ENCODE data around the gene LBR. TPM values are rescaled to one million over a fixed set of nuclear protein-coding genes. Genes with fewer than 3 reads are reported as not detected.
A peak's percentile ranks its signal among the peaks of the same experiment; 100 is the strongest.

LBR gene
- total and polyA plus RNA-seq, 11 donors = 4.3 to 37.8 (median 8.2) TPM

DNA sequence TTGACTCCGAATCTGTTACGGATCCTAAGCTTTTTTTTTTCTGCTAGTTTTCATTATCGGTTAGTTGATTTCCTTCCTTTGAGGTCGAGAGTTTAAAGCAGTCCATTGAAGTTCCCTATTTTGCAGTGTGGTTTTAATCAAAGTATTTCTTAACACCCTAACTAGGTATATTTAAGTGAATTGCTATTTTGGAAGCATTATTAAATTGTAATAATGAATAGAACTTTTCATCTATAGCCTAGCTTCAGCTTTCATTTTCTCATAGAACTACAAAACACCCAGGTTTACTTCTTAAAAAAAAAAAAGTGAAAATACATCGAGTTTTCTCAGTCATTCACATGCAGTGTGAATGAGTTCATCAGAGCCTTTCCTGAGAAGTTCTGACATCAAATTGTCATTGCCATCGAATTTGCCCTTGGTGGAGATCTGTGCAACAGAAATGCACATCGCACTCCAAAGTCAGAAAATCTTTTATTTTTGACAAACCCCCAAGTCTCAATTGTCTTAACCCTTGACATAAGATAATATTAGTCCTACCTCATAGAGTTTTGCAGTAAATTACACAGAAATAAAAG lies 1.1 kb upstream of the LBR start:
- 21 to 28% (median 23%) methylated on average over 7 of the region's 7 CpGs for WGBS, 4 donors
- intact Hi-C loops (cut with DNase I) = no loop called here
- Histone ChIP-seq H3K4me3 (peak overlapping the region; percentile 61 to 99 (median 86)), H3K9me3 (peaks cover 0 to 7% (median 0%) of the 10 kb centered on the region in 12 donors), H3K36me3 (no peaks in the 10 kb centered on the region), H3K27me3 (no peaks in the 10 kb centered on the region), H3K4me1 (peaks cover 0 to 40% (median 20%) of the 10 kb centered on the region in 12 donors), H3K27ac (peak overlapping the region in 11 of 12 donors; percentile 72 to 97 (median 90))
- ATAC-seq (no peak), DNase-seq (no peak)
- TF ChIP-seq, protein P1, sequence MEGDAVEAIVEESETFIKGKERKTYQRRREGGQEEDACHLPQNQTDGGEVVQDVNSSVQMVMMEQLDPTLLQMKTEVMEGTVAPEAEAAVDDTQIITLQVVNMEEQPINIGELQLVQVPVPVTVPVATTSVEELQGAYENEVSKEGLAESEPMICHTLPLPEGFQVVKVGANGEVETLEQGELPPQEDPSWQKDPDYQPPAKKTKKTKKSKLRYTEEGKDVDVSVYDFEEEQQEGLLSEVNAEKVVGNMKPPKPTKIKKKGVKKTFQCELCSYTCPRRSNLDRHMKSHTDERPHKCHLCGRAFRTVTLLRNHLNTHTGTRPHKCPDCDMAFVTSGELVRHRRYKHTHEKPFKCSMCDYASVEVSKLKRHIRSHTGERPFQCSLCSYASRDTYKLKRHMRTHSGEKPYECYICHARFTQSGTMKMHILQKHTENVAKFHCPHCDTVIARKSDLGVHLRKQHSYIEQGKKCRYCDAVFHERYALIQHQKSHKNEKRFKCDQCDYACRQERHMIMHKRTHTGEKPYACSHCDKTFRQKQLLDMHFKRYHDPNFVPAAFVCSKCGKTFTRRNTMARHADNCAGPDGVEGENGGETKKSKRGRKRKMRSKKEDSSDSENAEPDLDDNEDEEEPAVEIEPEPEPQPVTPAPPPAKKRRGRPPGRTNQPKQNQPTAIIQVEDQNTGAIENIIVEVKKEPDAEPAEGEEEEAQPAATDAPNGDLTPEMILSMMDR (IDR thresholded peaks at IDR 0.05) = no peak
- TF ChIP-seq POLR2A (IDR thresholded peaks at IDR 0.05) = no peak

DNA sequence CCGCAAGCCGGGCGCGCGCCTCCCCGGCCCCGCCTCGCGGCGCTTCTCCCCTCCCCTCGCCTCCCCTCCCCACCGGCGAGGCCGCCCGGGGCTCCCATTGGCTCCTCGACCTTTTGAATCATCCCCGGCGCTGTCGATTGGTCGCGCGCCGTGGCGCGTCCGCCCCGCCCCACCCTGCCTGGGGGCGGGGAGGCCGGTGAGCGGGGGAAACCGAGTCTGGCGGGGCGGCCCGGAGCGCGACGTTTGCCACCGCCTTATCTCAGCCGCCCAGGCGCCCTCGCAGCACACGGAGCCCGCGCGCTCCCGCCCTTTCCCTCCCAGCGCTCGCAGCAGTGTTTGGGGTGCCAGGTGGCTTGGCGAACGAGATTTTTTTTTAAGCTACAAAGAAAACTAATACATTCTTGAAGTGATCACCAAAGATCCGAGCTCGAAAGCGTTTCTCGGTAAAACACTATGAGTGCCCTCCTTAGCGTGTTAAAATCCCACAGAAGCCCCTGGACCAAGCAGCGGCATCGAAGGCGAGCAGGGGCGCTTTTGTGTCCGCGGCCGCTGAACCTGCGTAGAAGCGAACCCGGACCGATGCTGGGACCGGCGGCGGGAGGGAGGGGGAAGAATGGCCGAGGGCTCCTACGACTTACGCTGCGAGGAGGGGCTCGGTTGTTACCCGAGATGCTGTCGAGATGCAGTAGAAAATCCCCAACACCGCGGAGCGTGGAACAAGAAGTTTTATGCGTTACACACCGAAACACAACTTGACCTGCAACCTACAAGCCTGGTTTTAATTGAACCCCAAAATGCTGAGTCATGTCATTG lies 436 bp upstream of the LBR start:
- peak; percentile 97 to 99 (median 98) for ATAC-seq
- H3K9me3 ChIP-seq = peaks cover 0 to 7% (median 0%) of the 10 kb centered on the region in 12 donors
- no peaks in the 10 kb centered on the region for H3K36me3 ChIP-seq
- intact Hi-C loops (cut with DNase I) = no loop called here
- TF ChIP-seq, protein P1 (IDR thresholded peaks at IDR 0.05) = no peak
- peak in 1 of 2 donors; percentile 84 for TF ChIP-seq POLR2A (IDR thresholded peaks at IDR 0.05)
- peak; percentile 92 to 97 (median 94) for DNase-seq
- H3K4me1 ChIP-seq = peaks cover 0 to 47% (median 20%) of the 10 kb centered on the region in 12 donors
- WGBS, 4 donors = 0 to 1% (median 1%) methylated on average over 31 to 81 of the region's 81 CpGs
- H3K27ac ChIP-seq = peak overlapping the region; percentile 72 to 97 (median 90)
- peak overlapping the region; percentile 61 to 99 (median 86) for H3K4me3 ChIP-seq
- no peaks in the 10 kb centered on the region for H3K27me3 ChIP-seq

DNA sequence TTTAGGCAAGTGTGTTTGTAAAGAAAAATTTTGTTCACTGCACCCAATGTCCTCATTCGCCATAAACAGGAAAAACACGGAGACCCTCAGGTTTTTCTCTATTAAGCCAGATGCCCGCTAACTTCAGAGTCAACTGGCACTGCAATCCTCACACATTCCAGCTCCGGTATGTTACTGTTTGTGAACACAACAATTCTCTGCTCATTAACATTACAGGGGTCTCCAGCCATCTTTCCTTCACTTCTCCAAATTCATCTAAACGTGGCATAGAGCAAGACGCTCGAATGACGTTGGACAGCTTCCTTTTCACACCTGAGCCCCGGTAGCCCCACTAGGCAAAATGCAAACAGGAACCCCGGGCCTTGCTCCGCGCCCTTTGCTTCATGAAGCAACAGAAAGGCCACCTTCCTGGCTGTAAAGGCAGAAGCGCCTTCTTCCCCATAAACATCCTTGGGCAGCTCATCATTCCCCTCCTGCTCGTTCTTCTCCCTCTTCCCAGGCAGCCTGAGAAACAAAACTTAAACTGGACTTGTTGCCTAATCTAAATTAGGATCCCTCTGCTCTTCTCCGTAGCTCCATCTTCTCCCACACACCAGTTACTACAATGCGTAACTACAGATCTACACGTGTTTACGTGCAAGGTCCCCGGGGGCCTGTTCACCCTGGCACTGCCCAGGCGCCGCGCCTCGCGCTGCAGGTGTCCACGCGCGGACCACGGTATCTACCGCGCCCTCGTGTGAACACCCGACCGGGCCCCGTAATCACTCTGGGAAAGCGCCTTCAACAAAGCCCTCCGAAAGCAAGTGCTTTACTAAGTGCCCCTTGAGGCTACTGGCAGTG lies 1.2 kb downstream of the LBR start:
- Histone ChIP-seq H3K27ac (peak overlapping the region in 11 of 12 donors; percentile 72 to 97 (median 91)), H3K4me3 (peak overlapping the region; percentile 61 to 99 (median 86)), H3K4me1 (peaks cover 0 to 64% (median 20%) of the 10 kb centered on the region in 12 donors), H3K27me3 (no peaks in the 10 kb centered on the region), H3K9me3 (peaks cover 0 to 7% (median 0%) of the 10 kb centered on the region in 12 donors), H3K36me3 (peaks cover 0 to 15% (median 3%) of the 10 kb centered on the region in 9 donors)
- peak in 2 of 5 donors; percentile 48 to 67 for DNase-seq
- WGBS, 4 donors = 9 to 11% (median 10%) methylated on average over 36 of the region's 36 CpGs
- intact Hi-C loops (cut with DNase I) = no loop called here
- TF ChIP-seq POLR2A (IDR thresholded peaks at IDR 0.05) = no peak
- TF ChIP-seq, protein P1 (IDR thresholded peaks at IDR 0.05) = no peak
- peak in 3 of 4 donors; percentile 5 to 13 (median 7) for ATAC-seq

All from heart left ventricle (tissue), 16 donors.